Ishikawa (cell line): ENCODE data around the gene SPAG6.
A peak's percentile ranks its signal among the peaks of the same experiment; 100 is the strongest.

ENCODE experiments used
- CEBPB ChIP-seq: IDR thresholded peaks from 2 replicates; pipeline ENCODE4 v1.6.1; 2012
- CREB1 ChIP-seq: IDR thresholded peaks from 2 replicates; pipeline ENCODE4 v1.6.1; 2012; ENCODE audit warnings: low read depth
- EGR1 ChIP-seq: IDR thresholded peaks from 2 replicates; pipeline ENCODE4 v1.6.1; 2012
- EP300 ChIP-seq: IDR thresholded peaks from 2 replicates; pipeline ENCODE4 v1.6.1; 2012; ENCODE audit warnings: borderline replicate concordance
- FOXM1 ChIP-seq: IDR thresholded peaks from 2 replicates; pipeline ENCODE4 v1.6.1; 2012; ENCODE audit warnings: low read depth, borderline replicate concordance
- NFIC ChIP-seq: IDR thresholded peaks from 2 replicates; pipeline ENCODE4 v1.6.1; 2012
- RAD21 ChIP-seq: IDR thresholded peaks from 2 replicates; pipeline ENCODE4 v1.6.1; 2012; ENCODE audit warnings: low read depth
- TAF1 ChIP-seq: IDR thresholded peaks from 2 replicates; pipeline ENCODE4 v1.6.1; 2012; ENCODE audit warnings: low read depth, mild to moderate bottlenecking
- TCF12 ChIP-seq: IDR thresholded peaks from 2 replicates; pipeline ENCODE4 v1.6.1; 2012; ENCODE audit warnings: low read depth
- TEAD4 ChIP-seq: IDR thresholded peaks from 2 replicates; pipeline ENCODE4 v1.6.1; 2012
- YY1 ChIP-seq: IDR thresholded peaks from 2 replicates; pipeline ENCODE4 v1.6.1; 2012; ENCODE audit warnings: low read depth
- ZBTB7A ChIP-seq: IDR thresholded peaks from 2 replicates; pipeline ENCODE4 v1.6.1; 2012; ENCODE audit warnings: low read depth
- TF ChIP-seq, protein P1 (sequence below): IDR thresholded peaks from 2 replicates; pipeline ENCODE4 v1.6.1; 2012
- TF ChIP-seq, protein P2 (sequence below): IDR thresholded peaks from 2 replicates; pipeline ENCODE4 v1.6.1; 2012
- TF ChIP-seq, protein P3 (sequence below): IDR thresholded peaks from 2 replicates; pipeline ENCODE4 v1.6.1; 2012; ENCODE audit warnings: low read depth, mild to moderate bottlenecking

The SPAG6 gene

GRCh38 chr10:22386503-22386902, 41.2 kb downstream of the SPAG6 start:
- TF ChIP-seq ZBTB7A, result no peak
- TF ChIP-seq TCF12, result no peak
- no peak for TF ChIP-seq NFIC
- TF ChIP-seq FOXM1, result no peak
- TF ChIP-seq CREB1, result no peak
- TF ChIP-seq, protein P1, sequence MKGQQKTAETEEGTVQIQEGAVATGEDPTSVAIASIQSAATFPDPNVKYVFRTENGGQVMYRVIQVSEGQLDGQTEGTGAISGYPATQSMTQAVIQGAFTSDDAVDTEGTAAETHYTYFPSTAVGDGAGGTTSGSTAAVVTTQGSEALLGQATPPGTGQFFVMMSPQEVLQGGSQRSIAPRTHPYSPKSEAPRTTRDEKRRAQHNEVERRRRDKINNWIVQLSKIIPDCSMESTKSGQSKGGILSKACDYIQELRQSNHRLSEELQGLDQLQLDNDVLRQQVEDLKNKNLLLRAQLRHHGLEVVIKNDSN, result no peak
- TF ChIP-seq YY1, result no peak
- no peak for TF ChIP-seq EGR1

- TF ChIP-seq CREB1 (no peak), EGR1 (no peak), YY1 (no peak), CEBPB (no peak), RAD21 (no peak), FOXM1 (no peak), TEAD4 (no peak), EP300 (no peak), ZBTB7A (no peak)
These were observed 44.7 kb downstream of the SPAG6 start for GRCh38 chr10:22389856-22390589.

DNA sequence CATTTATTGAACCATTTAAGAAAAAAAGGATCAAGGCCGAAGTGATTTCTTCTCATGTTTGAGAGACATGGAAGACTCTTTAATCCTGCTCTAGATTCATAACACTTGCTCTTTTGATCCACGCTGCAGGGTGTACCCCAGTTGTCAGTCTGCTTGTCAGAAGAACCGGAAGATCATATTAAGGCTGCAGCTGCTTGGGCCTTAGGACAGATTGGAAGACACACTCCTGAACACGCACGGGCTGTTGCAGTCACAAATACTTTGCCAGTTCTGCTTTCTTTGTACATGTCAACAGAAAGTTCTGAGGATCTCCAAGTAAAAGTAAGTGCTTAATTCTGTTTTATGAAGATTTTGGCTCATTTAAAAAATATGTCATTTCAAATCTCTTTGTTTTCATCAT, 46.3 kb downstream of the SPAG6 start:
- no peak for TF ChIP-seq NFIC
- TF ChIP-seq EGR1, result no peak
- TF ChIP-seq TEAD4, result no peak
- TF ChIP-seq, protein P2, sequence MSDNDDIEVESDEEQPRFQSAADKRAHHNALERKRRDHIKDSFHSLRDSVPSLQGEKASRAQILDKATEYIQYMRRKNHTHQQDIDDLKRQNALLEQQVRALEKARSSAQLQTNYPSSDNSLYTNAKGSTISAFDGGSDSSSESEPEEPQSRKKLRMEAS, result no peak
- no peak for TF ChIP-seq YY1
- TF ChIP-seq CEBPB, result no peak

DNA sequence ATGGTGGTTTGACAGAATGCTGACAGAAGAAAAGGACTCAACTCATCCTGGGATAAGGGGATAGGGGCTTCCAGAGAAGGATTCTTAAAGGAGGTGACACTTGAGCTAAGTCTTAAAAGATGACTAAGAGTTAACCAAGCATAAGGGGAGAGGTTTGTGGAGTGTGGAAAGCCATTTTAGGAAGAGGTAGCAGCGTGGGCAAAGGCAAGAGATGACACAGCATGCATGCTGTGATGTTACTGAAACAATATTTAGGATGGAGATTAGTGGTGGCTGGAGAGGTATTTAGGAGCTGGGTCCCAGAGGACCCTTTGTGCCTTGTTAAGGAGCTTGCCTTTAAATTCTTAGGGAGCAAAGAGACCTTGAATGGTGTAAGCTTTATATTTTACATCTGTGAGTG, 65.1 kb downstream of the SPAG6 start:
- no peak for TF ChIP-seq CEBPB
- TF ChIP-seq, protein P1, result no peak
- TF ChIP-seq TAF1, result no peak
- no peak for TF ChIP-seq RAD21
- no peak for TF ChIP-seq TEAD4

DNA sequence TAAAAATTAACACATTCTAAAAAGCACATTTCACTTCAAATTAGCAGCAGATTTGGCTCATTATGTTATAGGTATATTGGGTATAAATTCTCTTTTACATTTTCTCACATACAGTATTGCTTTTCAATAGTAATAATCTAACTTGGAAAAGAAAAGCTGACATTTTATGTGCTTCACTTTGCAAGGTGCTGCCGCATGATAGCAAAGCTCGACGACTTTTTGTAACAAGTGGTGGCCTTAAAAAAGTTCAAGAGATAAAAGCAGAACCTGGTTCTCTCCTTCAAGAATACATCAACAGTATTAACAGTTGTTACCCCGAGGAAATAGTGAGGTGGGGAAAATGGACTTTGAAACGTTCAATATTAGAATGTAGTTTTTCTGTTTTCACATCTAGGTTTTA, 65.5 kb downstream of the SPAG6 start:
- TF ChIP-seq TEAD4 (no peak), TCF12 (no peak)

GRCh38 chr10:22414146-22414545, 68.8 kb downstream of the SPAG6 start:
- TF ChIP-seq EGR1 (no peak), CEBPB (no peak), TEAD4 (no peak), YY1 (no peak)
- TF ChIP-seq, protein P2, result no peak

DNA sequence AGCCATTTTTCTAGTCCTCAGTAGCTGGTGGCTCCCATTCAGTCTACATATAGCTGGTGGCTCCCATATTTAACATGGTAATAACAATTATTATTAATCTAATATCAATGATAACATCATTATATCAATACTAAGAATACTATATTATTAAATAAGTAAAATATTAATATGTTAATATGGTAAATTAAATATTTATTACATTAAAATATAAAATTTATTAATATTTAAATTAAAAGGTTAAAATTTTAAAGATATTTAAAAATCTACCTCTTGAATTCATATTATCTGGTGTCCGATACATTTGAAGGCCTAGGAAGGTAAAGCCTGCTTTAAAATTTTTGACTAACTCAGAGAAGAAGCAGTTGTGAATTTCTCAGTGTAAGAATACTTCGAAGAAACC, 69.8 kb downstream of the SPAG6 start:
- TF ChIP-seq TEAD4 (no peak), CREB1 (no peak), TAF1 (no peak), YY1 (no peak), EGR1 (no peak), TCF12 (no peak), EP300 (no peak)
- TF ChIP-seq, protein P3, sequence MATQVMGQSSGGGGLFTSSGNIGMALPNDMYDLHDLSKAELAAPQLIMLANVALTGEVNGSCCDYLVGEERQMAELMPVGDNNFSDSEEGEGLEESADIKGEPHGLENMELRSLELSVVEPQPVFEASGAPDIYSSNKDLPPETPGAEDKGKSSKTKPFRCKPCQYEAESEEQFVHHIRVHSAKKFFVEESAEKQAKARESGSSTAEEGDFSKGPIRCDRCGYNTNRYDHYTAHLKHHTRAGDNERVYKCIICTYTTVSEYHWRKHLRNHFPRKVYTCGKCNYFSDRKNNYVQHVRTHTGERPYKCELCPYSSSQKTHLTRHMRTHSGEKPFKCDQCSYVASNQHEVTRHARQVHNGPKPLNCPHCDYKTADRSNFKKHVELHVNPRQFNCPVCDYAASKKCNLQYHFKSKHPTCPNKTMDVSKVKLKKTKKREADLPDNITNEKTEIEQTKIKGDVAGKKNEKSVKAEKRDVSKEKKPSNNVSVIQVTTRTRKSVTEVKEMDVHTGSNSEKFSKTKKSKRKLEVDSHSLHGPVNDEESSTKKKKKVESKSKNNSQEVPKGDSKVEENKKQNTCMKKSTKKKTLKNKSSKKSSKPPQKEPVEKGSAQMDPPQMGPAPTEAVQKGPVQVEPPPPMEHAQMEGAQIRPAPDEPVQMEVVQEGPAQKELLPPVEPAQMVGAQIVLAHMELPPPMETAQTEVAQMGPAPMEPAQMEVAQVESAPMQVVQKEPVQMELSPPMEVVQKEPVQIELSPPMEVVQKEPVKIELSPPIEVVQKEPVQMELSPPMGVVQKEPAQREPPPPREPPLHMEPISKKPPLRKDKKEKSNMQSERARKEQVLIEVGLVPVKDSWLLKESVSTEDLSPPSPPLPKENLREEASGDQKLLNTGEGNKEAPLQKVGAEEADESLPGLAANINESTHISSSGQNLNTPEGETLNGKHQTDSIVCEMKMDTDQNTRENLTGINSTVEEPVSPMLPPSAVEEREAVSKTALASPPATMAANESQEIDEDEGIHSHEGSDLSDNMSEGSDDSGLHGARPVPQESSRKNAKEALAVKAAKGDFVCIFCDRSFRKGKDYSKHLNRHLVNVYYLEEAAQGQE, result no peak

DNA sequence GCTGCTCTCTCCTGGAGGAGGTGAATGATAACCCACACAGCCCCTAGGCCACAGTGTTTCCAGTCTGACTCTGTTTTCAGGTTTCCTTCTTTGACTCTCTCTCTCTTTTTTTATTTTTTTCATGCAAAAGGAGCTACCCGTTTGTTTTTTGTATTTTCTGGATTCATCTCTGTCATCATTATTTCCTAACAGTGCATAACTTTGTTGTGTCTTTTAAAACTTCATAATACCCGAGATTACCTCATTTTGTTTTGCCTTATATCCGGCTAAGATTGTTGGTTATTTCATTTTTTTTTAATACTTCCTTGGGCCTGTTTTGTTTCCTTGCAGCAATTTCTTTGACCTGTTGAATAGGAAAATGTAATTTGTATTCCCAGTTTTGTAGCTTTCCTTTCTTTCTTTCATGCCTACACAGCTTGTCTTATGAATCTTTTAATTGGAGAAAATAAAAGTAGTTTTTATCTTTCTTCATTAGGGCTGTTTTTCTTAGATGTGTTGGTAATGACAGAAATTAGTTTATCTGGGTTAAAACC, 72.5 kb downstream of the SPAG6 start:
- TF ChIP-seq CEBPB (no peak), NFIC (no peak), TCF12 (no peak), TAF1 (no peak)

DNA sequence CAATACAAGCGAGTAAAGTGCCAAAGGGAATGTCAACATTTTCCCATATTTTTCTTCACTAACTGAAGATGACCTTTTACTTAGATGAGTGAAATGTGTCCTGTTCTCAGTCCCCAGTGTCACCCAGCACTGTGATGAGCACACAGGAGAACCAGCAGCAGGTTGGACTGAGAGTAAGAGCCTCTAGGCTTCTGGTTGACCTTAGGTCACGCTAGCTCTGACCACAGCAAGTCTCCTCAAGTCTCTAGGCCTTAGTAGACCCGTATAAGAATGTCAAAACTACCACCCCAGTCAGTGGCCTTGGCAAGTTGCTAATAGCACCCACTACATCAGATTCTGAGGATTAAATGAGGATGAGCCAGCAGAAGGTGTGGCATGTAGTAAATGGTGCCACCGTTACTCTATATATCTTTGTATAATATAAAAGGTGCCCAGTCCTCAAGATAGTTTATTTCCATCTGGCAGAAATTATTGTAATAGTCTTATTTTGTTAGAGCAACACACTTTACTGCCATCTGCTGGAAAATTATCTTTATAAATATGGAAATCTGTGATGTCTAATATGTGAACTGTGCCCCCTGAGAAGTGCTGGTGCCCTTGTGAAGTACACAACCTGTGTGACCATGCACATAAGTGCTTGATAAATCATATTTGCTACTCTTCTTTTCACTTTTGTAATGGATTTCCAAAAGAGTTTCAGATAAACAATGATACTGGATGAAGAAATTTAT, 75.7 kb downstream of the SPAG6 start:
- TF ChIP-seq NFIC, result no peak
- peak; percentile 11; the same call in 1 of the 2 replicates for TF ChIP-seq RAD21
